ENCODE results near the gene CPEB3. TPM values are rescaled to one million over a fixed set of nuclear protein-coding genes. Genes with fewer than 3 reads are reported as not detected.

Gene CPEB3
- total RNA-seq, 1 donor from 2014 or later, result 21.2 TPM

Small RNA genes within 50 kb of the gene (small RNA-seq; reads per million reads assigned to genes)
- gene RF00019 (not detected), gene RF00402 (not detected), gene RF00622 (not detected), gene RNY3P12 (not detected)

Other genes starting within 250 kb of the CPEB3 start
- gene MARCHF5, start 89 bp upstream of the CPEB3 start, total RNA-seq, result 20.4 TPM